Measurements from ENCODE around the gene CHST9. TPM values are rescaled to one million over a fixed set of nuclear protein-coding genes. Genes with fewer than 3 reads are reported as not detected.
A peak's percentile ranks its signal among the peaks of the same experiment; 100 is the strongest.

Gene CHST9
- total RNA-seq, 1 experiment from 2014 or later: 3.5 TPM

DNA sequence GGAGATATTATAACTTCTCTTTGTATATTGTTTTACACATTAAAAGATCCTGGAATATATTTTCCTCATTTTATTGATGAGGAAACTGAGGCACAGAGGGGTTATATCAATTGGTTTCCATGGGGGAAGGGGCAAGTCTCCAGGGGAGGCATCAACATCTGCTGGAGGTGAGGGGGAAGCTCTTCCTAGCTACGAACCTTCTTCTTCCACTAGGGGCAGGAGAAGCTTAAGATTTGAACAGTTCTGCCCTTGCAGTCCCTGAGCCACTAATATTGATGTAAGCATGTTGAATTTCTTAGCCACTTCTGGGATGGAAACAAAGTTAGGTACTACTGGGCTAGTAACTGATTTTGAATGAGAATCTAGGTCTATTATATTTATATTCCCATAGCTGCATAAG lies 179.5 kb downstream of the CHST9 start:
- no peaks in the 10 kb centered on the region for H3K79me2 ChIP-seq (ENCODE audit: insufficient read depth, low read length)
- no peaks in the 10 kb centered on the region for H3K9me3 ChIP-seq (ENCODE audit: control insufficient read depth, low read depth, low read length)
- H3K9me3 Mint-ChIP-seq: no peaks in the 10 kb centered on the region
- no peak overlapping the region for H3K27ac Mint-ChIP-seq
- H3K9ac ChIP-seq (ENCODE audit: extremely low read depth, insufficient read length, low read length): no peak overlapping the region
- no peak overlapping the region for H3K4me3 Mint-ChIP-seq
- peaks cover 13% of the 10 kb centered on the region in 2 experiments for H3K4me1 Mint-ChIP-seq
- H3K79me1 ChIP-seq (ENCODE audit: insufficient read depth, low read depth, low read length, poor library complexity, severe bottlenecking): no peaks in the 10 kb centered on the region
- no peak overlapping the region for H4K8ac ChIP-seq (replicated peaks; ENCODE audit: insufficient read length, low read depth, low read length)
- no peak overlapping the region for H3K23ac ChIP-seq (ENCODE audit: insufficient read length, low read depth, low read length)
- no peaks in the 10 kb centered on the region for H3K23me2 ChIP-seq (ENCODE audit: insufficient read length, low read depth, low read length, poor library complexity, severe bottlenecking)
- no peak overlapping the region for H3K14ac ChIP-seq (ENCODE audit: insufficient read depth, low read length)
- no peak overlapping the region for H3K18ac ChIP-seq (ENCODE audit: insufficient read length, low read depth, low read length)
- no peaks in the 10 kb centered on the region; the same call in 1 of the 2 replicates for H3K4me1 ChIP-seq (ENCODE audit: insufficient read depth, low read length)
- no peak overlapping the region for H2AFZ ChIP-seq (ENCODE audit: low read length)
- DNase-seq: no peak
- no peaks in the 10 kb centered on the region for H4K20me1 ChIP-seq (ENCODE audit: control insufficient read depth, insufficient read depth, insufficient read length)
- no peak overlapping the region for H3K56ac ChIP-seq (ENCODE audit: insufficient read length, low read depth, low read length)
- no peak overlapping the region for H3K4ac ChIP-seq (ENCODE audit: low read depth, low read length)
- H3K27me3 ChIP-seq (ENCODE audit: insufficient read depth, low read length): no peaks in the 10 kb centered on the region
- no peaks in the 10 kb centered on the region; a peak in 1 of 7 replicates for H3K36me3 Mint-ChIP-seq (ENCODE audit: insufficient read depth in 1 of 3, low read depth in 3 of 3)
- H2BK12ac ChIP-seq (ENCODE audit: insufficient read length, low read depth, low read length): no peak overlapping the region
- TF ChIP-seq, protein P1, sequence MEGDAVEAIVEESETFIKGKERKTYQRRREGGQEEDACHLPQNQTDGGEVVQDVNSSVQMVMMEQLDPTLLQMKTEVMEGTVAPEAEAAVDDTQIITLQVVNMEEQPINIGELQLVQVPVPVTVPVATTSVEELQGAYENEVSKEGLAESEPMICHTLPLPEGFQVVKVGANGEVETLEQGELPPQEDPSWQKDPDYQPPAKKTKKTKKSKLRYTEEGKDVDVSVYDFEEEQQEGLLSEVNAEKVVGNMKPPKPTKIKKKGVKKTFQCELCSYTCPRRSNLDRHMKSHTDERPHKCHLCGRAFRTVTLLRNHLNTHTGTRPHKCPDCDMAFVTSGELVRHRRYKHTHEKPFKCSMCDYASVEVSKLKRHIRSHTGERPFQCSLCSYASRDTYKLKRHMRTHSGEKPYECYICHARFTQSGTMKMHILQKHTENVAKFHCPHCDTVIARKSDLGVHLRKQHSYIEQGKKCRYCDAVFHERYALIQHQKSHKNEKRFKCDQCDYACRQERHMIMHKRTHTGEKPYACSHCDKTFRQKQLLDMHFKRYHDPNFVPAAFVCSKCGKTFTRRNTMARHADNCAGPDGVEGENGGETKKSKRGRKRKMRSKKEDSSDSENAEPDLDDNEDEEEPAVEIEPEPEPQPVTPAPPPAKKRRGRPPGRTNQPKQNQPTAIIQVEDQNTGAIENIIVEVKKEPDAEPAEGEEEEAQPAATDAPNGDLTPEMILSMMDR (conservative IDR thresholded peaks at IDR 0.05): peak; percentile 69
- no peak overlapping the region for H2AK5ac ChIP-seq (ENCODE audit: insufficient read length, low read length)
- H2BK15ac ChIP-seq (ENCODE audit: low read depth, low read length): no peak overlapping the region
- no peak overlapping the region for H3T11ph ChIP-seq (ENCODE audit: low read length)
- no peak overlapping the region for H4K5ac ChIP-seq (ENCODE audit: insufficient read length, low read depth, low read length)
- no CpG with 5 or more reads among the region's 1 CpG for WGBS (ENCODE audit: extremely low coverage, insufficient read length, low lambda C conversion rate)
- H2BK20ac ChIP-seq (ENCODE audit: low read depth, low read length, poor library complexity, severe bottlenecking): no peak overlapping the region
- H3K27me3 Mint-ChIP-seq (ENCODE audit: low read depth): no peaks in the 10 kb centered on the region
- H3K27ac ChIP-seq (ENCODE audit: insufficient read length, low read depth, low read length): no peak overlapping the region
- no peak overlapping the region for H2BK120ac ChIP-seq (ENCODE audit: low read depth, low read length, poor library complexity, severe bottlenecking)
- no peak overlapping the region for H4K91ac ChIP-seq (ENCODE audit: insufficient read length, low read depth, low read length)
- no peak overlapping the region for H2BK5ac ChIP-seq (ENCODE audit: insufficient read length, low read length)
- H3K4me2 ChIP-seq (ENCODE audit: insufficient read depth, insufficient read length, low read length): no peak overlapping the region

Data from H9 (cell line).